Erythroblast (primary cell): Measurements from ENCODE around the gene BTN3A1.

ENCODE experiments used
- GATA1 ChIP-seq: IDR thresholded peaks from 2 replicates; pipeline ENCODE4 v1.6.1; 2011; ENCODE audit warnings: low read depth, mild to moderate bottlenecking, control low read depth, low read length, moderate library complexity
- POLR2A ChIP-seq: IDR thresholded peaks from 2 replicates; pipeline ENCODE4 v1.6.1; 2011; ENCODE audit warnings: mild to moderate bottlenecking, low read length

GRCh38 chr6:26358511-26358981 lies 43.5 kb upstream of the BTN3A1 start:
- TF ChIP-seq POLR2A (no peak), GATA1 (no peak)
